COLO668 (cell line): ENCODE data around the gene SIM2.

Experiments
- DNase-seq: peaks from one replicate; lab custom pipeline; 2025; ENCODE audit not compliant: unreplicated experiment; lab: John Stamatoyannopoulos, UW

SIM2 gene

GRCh38 chr21:36733857-36734256 is 34.9 kb downstream of the SIM2 start:
- DNase-seq, result no peak

GRCh38 chr21:36734367-36735200 is 35.7 kb downstream of the SIM2 start:
- DNase-seq, result no peak

- DNase-seq, result no peak
These were observed 36.2 kb downstream of the SIM2 start for GRCh38 chr21:36735201-36735515.

- no peak for DNase-seq
These were observed 36.9 kb downstream of the SIM2 start for GRCh38 chr21:36735724-36736320.

- no peak for DNase-seq
These were observed 39.7 kb downstream of the SIM2 start for GRCh38 chr21:36738489-36739126.

- no peak for DNase-seq
These were observed 42.6 kb downstream of the SIM2 start for GRCh38 chr21:36741506-36741905.

GRCh38 chr21:36743008-36743407 is 44.1 kb downstream of the SIM2 start:
- DNase-seq, result no peak

- DNase-seq, result no peak
These were observed 44.5 kb downstream of the SIM2 start for GRCh38 chr21:36743446-36743845.

GRCh38 chr21:36744190-36744559 is 45.3 kb downstream of the SIM2 start:
- DNase-seq, result no peak

GRCh38 chr21:36744560-36745231 is 45.8 kb downstream of the SIM2 start:
- no peak for DNase-seq

GRCh38 chr21:36745459-36745858 is 46.5 kb downstream of the SIM2 start:
- no peak for DNase-seq

- no peak for DNase-seq
These were observed 48.3 kb downstream of the SIM2 start for GRCh38 chr21:36747041-36747814.

GRCh38 chr21:36747815-36748383 is 49.0 kb downstream of the SIM2 start:
- DNase-seq, result peak; percentile 77

- no peak for DNase-seq
These were observed 51.1 kb downstream of the SIM2 start for GRCh38 chr21:36749935-36750575.

- DNase-seq, result no peak
These were observed 51.7 kb downstream of the SIM2 start for GRCh38 chr21:36750576-36750959.

- no peak for DNase-seq
These were observed 52.5 kb downstream of the SIM2 start for GRCh38 chr21:36751383-36751782.

GRCh38 chr21:36753556-36753955 is 54.6 kb downstream of the SIM2 start:
- DNase-seq, result no peak

- no peak for DNase-seq
These were observed 55.5 kb downstream of the SIM2 start for GRCh38 chr21:36754241-36754898.

- no peak for DNase-seq
These were observed 57.6 kb downstream of the SIM2 start for GRCh38 chr21:36756527-36756926.

- DNase-seq, result no peak
These were observed 58.3 kb downstream of the SIM2 start for GRCh38 chr21:36757196-36757595.
